Coronary artery (tissue), 2 donors: ENCODE measurements around the gene ADGRD1.

ENCODE experiments used
- DNase-seq: peaks from one replicate; pipeline ENCODE4 v3.0.0-alpha.2; 2017; ENCODE audit warnings: low spot score
- H3K27ac ChIP-seq, 2 donors: fragments of 200-600 bp; sonication (generic); one replicate each; pipeline ENCODE4 v1.5.1; 2016 to 2019
- H3K4me3 ChIP-seq: fragments of 200-600 bp; sonication (generic); 2 replicates; pipeline ENCODE4 v1.5.1; 2016; ENCODE audit warnings: mild to moderate bottlenecking, moderate library complexity
- CTCF ChIP-seq: fragments of 200-600 bp; sonication (generic); IDR thresholded peaks from one replicate; pipeline ENCODE4 v1.5.1; 2019; ENCODE audit warnings: antibody characterized with exemption

The ADGRD1 gene

GRCh38 chr12:131000000-131000486 is 46.3 kb downstream of the ADGRD1 start:
- no peak for TF ChIP-seq CTCF
- DNase-seq = no peak
- H3K27ac ChIP-seq = no peak overlapping the region

GRCh38 chr12:131001493-131001892 is 47.8 kb downstream of the ADGRD1 start:
- no peak for TF ChIP-seq CTCF
- DNase-seq = no peak
- Histone ChIP-seq H3K27ac (no peak overlapping the region), H3K4me3 (no peak overlapping the region)

More at GRCh38 chr12:131000000-131000486, 46.3 kb downstream of the ADGRD1 start:
- H3K4me3 ChIP-seq = no peak overlapping the region

- Histone ChIP-seq H3K4me3 (no peak overlapping the region), H3K27ac (no peak overlapping the region)
- DNase-seq = no peak
- TF ChIP-seq CTCF = no peak
These were observed 48.5 kb downstream of the ADGRD1 start for GRCh38 chr12:131002216-131002631.

- no peak for DNase-seq
- no peak overlapping the region for H3K27ac ChIP-seq
- no peak overlapping the region for H3K4me3 ChIP-seq
- TF ChIP-seq CTCF = no peak
These were observed 49.5 kb downstream of the ADGRD1 start for GRCh38 chr12:131003036-131003715.

- TF ChIP-seq CTCF = no peak
- H3K4me3 ChIP-seq = no peak overlapping the region
- H3K27ac ChIP-seq = no peak overlapping the region
- no peak for DNase-seq
These were observed 50.0 kb downstream of the ADGRD1 start for GRCh38 chr12:131003716-131004045.

GRCh38 chr12:131004166-131004565 is 50.5 kb downstream of the ADGRD1 start:
- no peak overlapping the region for H3K4me3 ChIP-seq
- DNase-seq = no peak
- no peak overlapping the region for H3K27ac ChIP-seq
- TF ChIP-seq CTCF = no peak

GRCh38 chr12:131005161-131006035 is 51.7 kb downstream of the ADGRD1 start:
- no peak for TF ChIP-seq CTCF
- no peak overlapping the region for H3K4me3 ChIP-seq
- no peak for DNase-seq
- no peak overlapping the region for H3K27ac ChIP-seq
